GM18951 (cell line): ENCODE measurements around the gene MEG3.

ENCODE experiments used
- POLR2A ChIP-seq: IDR thresholded peaks from 4 replicates; pipeline ENCODE4 v1.6.1; 2011; ENCODE audit warnings: mild to moderate bottlenecking; ENCODE audit not compliant: insufficient read length, insufficient read depth; ENCODE audit errors: extremely low read depth
- in situ Hi-C: fragments of 300-500 bp; cut with MboI; formaldehyde crosslinking; loops from one replicate; pipeline ENCODE4 v1.12.0; 2022; ENCODE audit warnings: low sequenced_read_pairs, mixed read lengths, inconsistent platforms; ENCODE audit not compliant: unreplicated experiment

The MEG3 gene

DNA sequence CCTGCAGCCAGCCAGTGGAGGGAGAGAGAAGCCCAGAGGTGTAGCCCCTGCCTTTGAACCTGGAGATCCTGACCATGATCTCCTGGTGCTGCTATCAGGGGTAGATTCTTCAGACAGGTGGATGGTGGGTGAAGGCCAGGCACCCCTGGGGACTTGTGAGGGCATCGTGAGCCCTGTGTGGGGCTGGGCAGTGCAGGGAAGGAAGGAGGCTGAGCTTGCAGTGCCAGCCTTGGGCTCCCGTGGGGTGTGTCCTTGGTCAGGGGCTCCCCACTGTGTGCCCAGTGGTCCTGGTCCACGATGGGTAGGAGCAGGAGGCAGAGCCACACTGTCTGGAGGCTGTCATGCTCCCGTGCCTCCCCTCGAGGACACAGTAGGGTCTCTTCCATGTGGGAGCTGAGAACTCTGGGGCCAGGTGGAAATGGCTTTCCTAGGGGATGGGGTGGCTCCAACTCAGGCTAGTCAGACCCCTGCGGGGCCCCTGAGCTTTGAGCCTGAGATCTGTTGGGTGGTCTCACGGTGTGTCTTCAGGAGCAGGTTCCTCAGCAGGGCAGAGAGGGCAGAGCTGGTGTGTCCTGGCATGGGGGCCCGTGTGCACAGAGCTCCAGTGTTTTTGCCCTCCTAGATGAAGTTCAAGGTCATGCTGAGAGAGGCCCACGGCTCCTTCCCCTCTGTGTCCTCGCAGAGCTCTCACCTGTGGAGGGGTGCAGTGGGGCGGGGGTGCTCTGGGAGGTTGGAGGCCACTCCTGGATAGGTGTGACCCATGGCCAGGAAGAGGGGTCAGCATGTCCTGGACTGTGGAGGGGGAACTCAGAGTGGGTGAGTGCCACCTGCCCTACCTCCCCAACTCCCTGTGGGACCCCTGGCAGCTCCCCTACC is 52.6 kb downstream of the MEG3 start:
- TF ChIP-seq POLR2A, result no peak
- in situ Hi-C loops, result no loop called here

DNA sequence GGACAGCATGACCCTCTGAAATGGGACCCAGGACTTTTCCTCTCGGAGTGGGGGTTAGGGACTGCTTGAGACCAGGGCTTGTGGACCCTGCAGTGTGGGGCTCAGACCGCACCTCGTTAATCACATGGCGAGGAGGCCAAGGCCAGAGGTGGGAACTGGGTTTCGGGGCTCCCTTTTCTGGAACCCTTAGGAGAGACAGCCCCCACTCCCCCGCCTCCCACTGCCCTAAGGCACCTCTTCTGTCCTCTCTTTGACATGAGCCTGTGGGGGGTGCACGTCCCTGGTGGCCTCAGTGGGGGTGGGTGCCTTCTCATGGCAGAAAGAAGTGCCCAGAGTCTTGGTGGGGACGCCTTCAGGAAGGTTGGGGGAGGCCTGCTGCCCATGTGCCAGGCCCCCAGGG is 53.3 kb downstream of the MEG3 start:
- TF ChIP-seq POLR2A, result no peak
- in situ Hi-C loops, result no loop called here

DNA sequence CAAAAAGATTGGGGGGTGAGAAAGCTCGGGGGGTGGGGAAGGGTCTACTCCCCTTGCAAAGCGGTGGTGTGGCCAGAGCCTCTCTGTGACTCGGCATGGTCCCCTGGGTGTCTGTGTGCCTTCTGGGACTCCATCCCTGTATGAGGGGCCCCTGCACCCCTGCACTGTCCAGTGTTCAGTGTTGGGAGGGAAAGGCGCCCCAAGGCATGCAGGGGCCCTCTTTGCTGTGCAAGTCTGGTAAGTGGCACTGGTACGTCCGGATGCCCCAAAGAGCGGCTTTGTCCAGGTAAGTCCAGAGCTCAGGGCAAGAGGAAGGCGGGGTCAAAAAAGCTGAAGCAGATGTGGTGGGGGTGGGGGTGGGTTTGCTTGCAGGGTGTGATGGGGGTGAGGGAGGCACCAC is 53.9 kb downstream of the MEG3 start:
- in situ Hi-C loops, result no loop called here
- TF ChIP-seq POLR2A, result no peak

GRCh38 chr14:100880271-100881101 is 54.6 kb downstream of the MEG3 start:
- in situ Hi-C loops, result no loop called here
- TF ChIP-seq POLR2A, result no peak

- TF ChIP-seq POLR2A, result no peak
- in situ Hi-C loops, result no loop called here
Measured at GRCh38 chr14:100881211-100882025, 55.5 kb downstream of the MEG3 start.

DNA sequence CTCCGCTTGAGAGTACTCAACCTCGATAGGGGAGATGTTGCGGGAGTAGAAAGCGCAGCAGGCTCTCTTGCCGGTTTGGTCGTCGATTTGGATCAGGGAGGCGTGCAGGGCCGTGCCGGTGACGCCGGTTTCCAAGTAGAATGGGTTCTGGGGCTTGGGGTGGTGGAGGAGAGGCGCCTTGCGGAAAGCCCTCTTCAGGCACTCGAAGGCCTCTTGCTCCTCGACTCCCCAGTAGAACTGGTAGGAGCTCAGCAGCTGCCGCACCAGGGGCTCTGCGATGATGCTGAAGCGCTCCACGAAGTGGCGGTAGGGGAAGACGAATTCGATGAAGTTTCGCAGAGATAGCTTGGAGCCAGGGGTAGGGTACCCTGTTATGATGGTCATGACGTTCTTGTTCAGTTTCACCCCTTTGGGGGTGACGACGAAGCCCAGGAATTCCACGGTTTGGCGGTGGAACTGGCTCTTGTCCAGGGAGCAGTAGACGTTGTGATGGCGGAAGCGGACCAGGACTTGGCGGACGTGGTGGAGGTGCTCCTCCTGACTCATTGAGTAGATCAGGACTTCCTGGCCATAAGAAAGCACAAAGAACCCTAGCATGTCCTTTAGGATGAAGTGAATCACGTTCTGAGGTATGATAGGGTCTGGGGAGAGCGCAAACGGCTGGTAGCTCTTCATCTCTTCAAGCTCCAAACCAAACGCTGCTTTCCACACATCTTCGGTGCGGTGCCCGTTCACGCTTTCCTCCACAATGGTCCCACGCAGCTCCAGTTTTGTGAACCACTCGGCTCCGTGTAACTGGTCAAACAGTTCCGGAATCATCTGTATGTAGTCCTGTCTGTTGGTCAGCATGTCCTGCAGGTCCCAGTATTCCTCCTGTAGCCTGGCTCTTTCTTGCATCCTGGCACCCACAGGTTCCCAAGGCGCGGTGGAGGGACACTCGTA is 56.4 kb downstream of the MEG3 start:
- in situ Hi-C loops, result no loop called here
- TF ChIP-seq POLR2A, result no peak

DNA sequence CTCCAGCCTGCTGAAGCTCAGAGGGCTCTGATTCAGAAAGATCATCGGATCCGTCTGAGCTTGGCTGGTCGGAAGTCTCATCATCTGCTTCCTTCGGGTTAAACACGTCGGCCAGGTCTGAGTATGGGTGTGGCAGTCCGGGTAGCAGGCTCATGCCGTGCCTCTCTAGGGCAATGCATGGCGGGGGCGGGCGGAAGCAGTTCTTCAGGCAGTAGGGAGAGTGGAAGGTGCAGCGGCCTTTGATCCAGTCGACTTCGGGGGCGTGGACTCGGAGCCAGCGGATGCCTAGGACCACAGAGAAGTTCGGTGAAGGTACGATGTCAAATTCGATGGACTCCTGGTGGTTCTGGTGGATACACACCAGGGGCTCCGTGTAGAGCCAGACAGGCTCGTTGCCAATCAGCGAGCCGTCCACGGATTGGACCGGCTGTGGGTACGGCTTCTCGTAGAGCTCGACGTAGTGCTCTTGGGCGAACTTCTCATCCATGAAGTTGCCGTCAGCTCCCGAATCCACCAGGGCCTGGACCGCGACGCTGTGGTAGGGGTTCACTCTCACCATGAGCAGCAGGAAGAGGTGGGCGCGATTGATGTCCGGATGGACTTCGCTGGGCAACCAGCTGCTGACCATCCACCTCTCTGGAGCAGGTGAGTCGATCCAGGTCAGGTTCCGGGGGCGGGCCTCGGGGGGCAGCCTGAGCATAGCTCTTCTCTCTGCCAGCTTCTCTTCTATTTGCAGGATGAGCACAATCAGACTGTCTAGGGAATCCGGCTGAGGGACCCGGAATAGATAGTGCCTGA is 57.3 kb downstream of the MEG3 start:
- in situ Hi-C loops, result no loop called here
- TF ChIP-seq POLR2A, result no peak

GRCh38 chr14:100883789-100884101 is 57.8 kb downstream of the MEG3 start:
- in situ Hi-C loops, result no loop called here
- TF ChIP-seq POLR2A, result no peak

DNA sequence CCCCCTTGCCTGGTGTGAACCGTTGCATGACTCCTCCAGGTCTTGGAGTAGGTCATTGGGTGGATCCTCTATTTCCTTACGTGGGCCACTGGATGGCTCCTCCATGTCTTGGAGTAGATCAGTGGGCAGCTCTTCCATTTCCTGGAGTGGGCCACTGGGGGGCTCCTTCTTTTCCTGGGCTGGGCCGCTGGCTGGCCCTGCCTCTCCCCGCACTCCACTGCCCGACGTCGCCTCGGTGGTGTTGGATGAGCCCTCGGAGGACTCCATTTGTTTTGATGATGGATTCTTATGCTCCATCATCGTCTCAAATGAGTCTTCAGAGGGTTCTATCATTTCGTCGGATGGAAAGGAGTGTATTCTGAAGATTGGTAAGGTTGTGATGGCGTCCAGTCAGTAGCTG is 58.5 kb downstream of the MEG3 start:
- no peak for TF ChIP-seq POLR2A
- in situ Hi-C loops, result no loop called here

- TF ChIP-seq POLR2A, result no peak
- in situ Hi-C loops, result no loop called here
Measured at GRCh38 chr14:100885196-100885595, 59.3 kb downstream of the MEG3 start.

- TF ChIP-seq POLR2A, result no peak
- in situ Hi-C loops, result no loop called here
Measured at GRCh38 chr14:100885617-100886016, 59.7 kb downstream of the MEG3 start.
